HepG2 (cell line): Measurements from ENCODE around the gene BPIFB2. TPM values are rescaled to one million over a fixed set of nuclear protein-coding genes. Genes with fewer than 3 reads are reported as not detected.

Experiments used
- CBX2 ChIP-seq, 2 experiments: fragments of 200-600 bp in 1 of 2; sonication (generic); formaldehyde crosslinking in 1 of 2; IDR thresholded peaks; 2 replicates each; pipeline versions ENCODE4 v1.7.0 to v1.8.1; 2018 to 2022; ENCODE audit warnings: low read depth in 2 of 2, low read length in 1 of 2, mild to moderate bottlenecking in 1 of 2, missing genetic modification reagents in 1 of 2
- CEBPB ChIP-seq: IDR thresholded peaks from 2 replicates; pipeline ENCODE4 v1.6.1; 2011; ENCODE audit warnings: low read depth, low read length, improper control_type of control experiment, borderline replicate concordance
- MAZ ChIP-seq, 2 experiments: sonication (generic) in 1 of 2; formaldehyde crosslinking in 1 of 2; IDR thresholded peaks; 2 replicates each; pipeline versions ENCODE4 v1.5.0 to v1.6.1; 2012 to 2020; ENCODE audit warnings: low read depth in 2 of 2, mild to moderate bottlenecking in 2 of 2, borderline replicate concordance in 1 of 2, improper control_type of control experiment in 1 of 2, low read length in 1 of 2, missing genetic modification reagents in 1 of 2, moderate library complexity in 1 of 2
- REL ChIP-seq: sonication (generic); formaldehyde crosslinking; conservative IDR thresholded peaks from 2 replicates; pipeline ENCODE4 v1.8.0; 2022; ENCODE audit warnings: mild to moderate bottlenecking, missing genetic modification reagents, moderate library complexity
- SMAD1 ChIP-seq: sonication (generic); formaldehyde crosslinking; IDR thresholded peaks from 2 replicates; pipeline ENCODE4 v1.4.0; 2020; ENCODE audit warnings: missing genetic modification reagents, low read depth, mild to moderate bottlenecking, borderline replicate concordance
- STAG1 ChIP-seq: sonication (generic); formaldehyde crosslinking; IDR thresholded peaks from 2 replicates; pipeline ENCODE4 v1.4.0; 2020; ENCODE audit warnings: missing genetic modification reagents
- TMF1 ChIP-seq: sonication (generic); formaldehyde crosslinking; IDR thresholded peaks from 2 replicates; pipeline ENCODE4 v1.8.1; 2022; ENCODE audit warnings: low read depth, missing genetic modification reagents
- ZNF124 ChIP-seq: sonication (generic); formaldehyde crosslinking; IDR thresholded peaks from 2 replicates; pipeline ENCODE4 v1.4.0; 2020; ENCODE audit warnings: missing genetic modification reagents
- ZNF335 ChIP-seq: sonication (generic); formaldehyde crosslinking; IDR thresholded peaks from 2 replicates; pipeline ENCODE4 v1.4.0; 2020; ENCODE audit warnings: missing genetic modification reagents
- ZNF383 ChIP-seq: sonication (generic); formaldehyde crosslinking; IDR thresholded peaks from 2 replicates; pipeline ENCODE4 v1.4.0; 2020; ENCODE audit warnings: missing genetic modification reagents, mild to moderate bottlenecking, borderline replicate concordance
- polyA plus RNA-seq, 8 experiments: library from polyadenylated mRNA; depleted of rRNA in 3 of 8; stranded (reverse) in 7 of 8; unstranded in 1 of 8; fragments of >200 nt; fragmentation: Illumina TruSeq in 4 of 8; extraction: Trizol in 4 of 8; gene quantifications; 2 replicates each; pipeline versions ENCODE4 v1.2.1 to v1.2.3, GENCODE V29; 2011 to 2016; ENCODE audit warnings: low read depth in 4 of 8, missing spikeins in 1 of 8, mixed read lengths in 1 of 8; ENCODE audit not compliant: insufficient read depth in 1 of 8
- total RNA-seq, 5 experiments: library from RNA; depleted of rRNA; stranded (reverse); fragments of >200 nt; fragmentation: Illumina TruSeq; extraction: Trizol; gene quantifications; 2 replicates each; pipeline ENCODE4 v1.2.3, GENCODE V29; 2016; ENCODE audit warnings: low read depth in 1 of 5
- TF ChIP-seq, protein P1 (sequence below): sonication (generic); formaldehyde crosslinking; IDR thresholded peaks from 2 replicates; pipeline ENCODE4 v1.5.0; 2020; ENCODE audit warnings: mild to moderate bottlenecking, missing genetic modification reagents, moderate library complexity
- TF ChIP-seq, protein P2 (sequence below): sonication (generic); formaldehyde crosslinking; IDR thresholded peaks from 2 replicates; pipeline ENCODE4 v1.4.0; 2020; ENCODE audit warnings: mild to moderate bottlenecking, missing genetic modification reagents
- TF ChIP-seq, protein P3 (sequence below): sonication (generic); formaldehyde crosslinking; IDR thresholded peaks from 2 replicates; pipeline ENCODE4 v1.4.0; 2020; ENCODE audit warnings: missing genetic modification reagents

Gene BPIFB2
- total and polyA plus RNA-seq, 2 of the 13 experiments (the other 11 are each of a cell fraction or from before 2014, with no cell fraction given) = 54.5 to 902 TPM

DNA sequence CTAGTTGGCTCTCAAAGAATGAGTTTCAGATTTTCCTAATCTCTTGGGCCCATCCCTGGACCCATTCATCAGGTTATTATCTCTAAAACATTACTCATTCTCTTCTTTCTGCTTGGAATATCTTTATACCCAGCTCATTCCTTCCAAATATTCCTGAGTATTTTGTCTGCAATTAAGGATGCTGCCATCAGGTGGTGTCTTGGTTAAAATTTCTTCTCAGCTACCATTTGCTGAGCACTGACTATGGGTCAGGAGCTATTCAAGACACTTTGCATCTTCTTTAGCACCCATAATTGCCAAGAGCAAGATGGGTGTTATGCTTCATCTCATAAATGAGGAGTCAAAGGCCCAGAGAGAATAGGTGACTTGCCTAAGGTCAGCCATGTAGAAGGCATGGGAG, 11.7 kb upstream of the BPIFB2 start (continued):
- no peak for TF ChIP-seq MAZ (IDR thresholded peaks at IDR 0.05; ENCODE audit: borderline replicate concordance, low read depth, low read length)
- TF ChIP-seq MAZ (CRISPR knock-in tag; IDR thresholded peaks at IDR 0.05; ENCODE audit: low read depth) = no peak
- no peak for TF ChIP-seq ZNF335 (CRISPR knock-in tag)
- TF ChIP-seq ZNF124 (CRISPR knock-in tag) = no peak
- TF ChIP-seq, protein P1, sequence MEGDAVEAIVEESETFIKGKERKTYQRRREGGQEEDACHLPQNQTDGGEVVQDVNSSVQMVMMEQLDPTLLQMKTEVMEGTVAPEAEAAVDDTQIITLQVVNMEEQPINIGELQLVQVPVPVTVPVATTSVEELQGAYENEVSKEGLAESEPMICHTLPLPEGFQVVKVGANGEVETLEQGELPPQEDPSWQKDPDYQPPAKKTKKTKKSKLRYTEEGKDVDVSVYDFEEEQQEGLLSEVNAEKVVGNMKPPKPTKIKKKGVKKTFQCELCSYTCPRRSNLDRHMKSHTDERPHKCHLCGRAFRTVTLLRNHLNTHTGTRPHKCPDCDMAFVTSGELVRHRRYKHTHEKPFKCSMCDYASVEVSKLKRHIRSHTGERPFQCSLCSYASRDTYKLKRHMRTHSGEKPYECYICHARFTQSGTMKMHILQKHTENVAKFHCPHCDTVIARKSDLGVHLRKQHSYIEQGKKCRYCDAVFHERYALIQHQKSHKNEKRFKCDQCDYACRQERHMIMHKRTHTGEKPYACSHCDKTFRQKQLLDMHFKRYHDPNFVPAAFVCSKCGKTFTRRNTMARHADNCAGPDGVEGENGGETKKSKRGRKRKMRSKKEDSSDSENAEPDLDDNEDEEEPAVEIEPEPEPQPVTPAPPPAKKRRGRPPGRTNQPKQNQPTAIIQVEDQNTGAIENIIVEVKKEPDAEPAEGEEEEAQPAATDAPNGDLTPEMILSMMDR = peak; percentile 63
- no peak for TF ChIP-seq SMAD1 (CRISPR knock-in tag)
- TF ChIP-seq ZNF383 (CRISPR knock-in tag) = no peak
- no peak for TF ChIP-seq CBX2 (IDR thresholded peaks at IDR 0.05; ENCODE audit: low read depth, low read length)
- no peak for TF ChIP-seq CBX2 (CRISPR knock-in tag; IDR thresholded peaks at IDR 0.05; ENCODE audit: low read depth)
- TF ChIP-seq REL (CRISPR knock-in tag) = no peak
- no peak for TF ChIP-seq CEBPB
- TF ChIP-seq TMF1 (CRISPR knock-in tag) = no peak
- TF ChIP-seq, protein P2, sequence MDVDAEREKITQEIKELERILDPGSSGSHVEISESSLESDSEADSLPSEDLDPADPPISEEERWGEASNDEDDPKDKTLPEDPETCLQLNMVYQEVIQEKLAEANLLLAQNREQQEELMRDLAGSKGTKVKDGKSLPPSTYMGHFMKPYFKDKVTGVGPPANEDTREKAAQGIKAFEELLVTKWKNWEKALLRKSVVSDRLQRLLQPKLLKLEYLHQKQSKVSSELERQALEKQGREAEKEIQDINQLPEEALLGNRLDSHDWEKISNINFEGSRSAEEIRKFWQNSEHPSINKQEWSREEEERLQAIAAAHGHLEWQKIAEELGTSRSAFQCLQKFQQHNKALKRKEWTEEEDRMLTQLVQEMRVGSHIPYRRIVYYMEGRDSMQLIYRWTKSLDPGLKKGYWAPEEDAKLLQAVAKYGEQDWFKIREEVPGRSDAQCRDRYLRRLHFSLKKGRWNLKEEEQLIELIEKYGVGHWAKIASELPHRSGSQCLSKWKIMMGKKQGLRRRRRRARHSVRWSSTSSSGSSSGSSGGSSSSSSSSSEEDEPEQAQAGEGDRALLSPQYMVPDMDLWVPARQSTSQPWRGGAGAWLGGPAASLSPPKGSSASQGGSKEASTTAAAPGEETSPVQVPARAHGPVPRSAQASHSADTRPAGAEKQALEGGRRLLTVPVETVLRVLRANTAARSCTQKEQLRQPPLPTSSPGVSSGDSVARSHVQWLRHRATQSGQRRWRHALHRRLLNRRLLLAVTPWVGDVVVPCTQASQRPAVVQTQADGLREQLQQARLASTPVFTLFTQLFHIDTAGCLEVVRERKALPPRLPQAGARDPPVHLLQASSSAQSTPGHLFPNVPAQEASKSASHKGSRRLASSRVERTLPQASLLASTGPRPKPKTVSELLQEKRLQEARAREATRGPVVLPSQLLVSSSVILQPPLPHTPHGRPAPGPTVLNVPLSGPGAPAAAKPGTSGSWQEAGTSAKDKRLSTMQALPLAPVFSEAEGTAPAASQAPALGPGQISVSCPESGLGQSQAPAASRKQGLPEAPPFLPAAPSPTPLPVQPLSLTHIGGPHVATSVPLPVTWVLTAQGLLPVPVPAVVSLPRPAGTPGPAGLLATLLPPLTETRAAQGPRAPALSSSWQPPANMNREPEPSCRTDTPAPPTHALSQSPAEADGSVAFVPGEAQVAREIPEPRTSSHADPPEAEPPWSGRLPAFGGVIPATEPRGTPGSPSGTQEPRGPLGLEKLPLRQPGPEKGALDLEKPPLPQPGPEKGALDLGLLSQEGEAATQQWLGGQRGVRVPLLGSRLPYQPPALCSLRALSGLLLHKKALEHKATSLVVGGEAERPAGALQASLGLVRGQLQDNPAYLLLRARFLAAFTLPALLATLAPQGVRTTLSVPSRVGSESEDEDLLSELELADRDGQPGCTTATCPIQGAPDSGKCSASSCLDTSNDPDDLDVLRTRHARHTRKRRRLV = no peak
- TF ChIP-seq, protein P3, sequence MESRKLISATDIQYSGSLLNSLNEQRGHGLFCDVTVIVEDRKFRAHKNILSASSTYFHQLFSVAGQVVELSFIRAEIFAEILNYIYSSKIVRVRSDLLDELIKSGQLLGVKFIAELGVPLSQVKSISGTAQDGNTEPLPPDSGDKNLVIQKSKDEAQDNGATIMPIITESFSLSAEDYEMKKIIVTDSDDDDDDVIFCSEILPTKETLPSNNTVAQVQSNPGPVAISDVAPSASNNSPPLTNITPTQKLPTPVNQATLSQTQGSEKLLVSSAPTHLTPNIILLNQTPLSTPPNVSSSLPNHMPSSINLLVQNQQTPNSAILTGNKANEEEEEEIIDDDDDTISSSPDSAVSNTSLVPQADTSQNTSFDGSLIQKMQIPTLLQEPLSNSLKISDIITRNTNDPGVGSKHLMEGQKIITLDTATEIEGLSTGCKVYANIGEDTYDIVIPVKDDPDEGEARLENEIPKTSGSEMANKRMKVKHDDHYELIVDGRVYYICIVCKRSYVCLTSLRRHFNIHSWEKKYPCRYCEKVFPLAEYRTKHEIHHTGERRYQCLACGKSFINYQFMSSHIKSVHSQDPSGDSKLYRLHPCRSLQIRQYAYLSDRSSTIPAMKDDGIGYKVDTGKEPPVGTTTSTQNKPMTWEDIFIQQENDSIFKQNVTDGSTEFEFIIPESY (CRISPR knock-in tag) = no peak
- TF ChIP-seq STAG1 = peak; percentile 72
